HG03139 (cell line): ENCODE results near the gene ELP4.
"Not testable (repeated sequence)": the region's sequence is repeated elsewhere in the genome, so short reads cannot be mapped to it uniquely, and the experiment has no call there.

Experiments
- ATAC-seq: cut with Tn5 transposase; IDR thresholded peaks from one replicate; pipeline ENCODE4 v1.9.1; 2021; ENCODE audit not compliant: unreplicated experiment

ELP4 gene

GRCh38 chr11:31643857-31644256 lies 134.3 kb downstream of the ELP4 start:
- ATAC-seq: no peak

- ATAC-seq: no peak
Observed at GRCh38 chr11:31645747-31646146, 136.2 kb downstream of the ELP4 start.

- ATAC-seq: no peak
Observed at GRCh38 chr11:31646216-31646615, 136.6 kb downstream of the ELP4 start.

- ATAC-seq: no peak
Observed at GRCh38 chr11:31649129-31649966, 139.8 kb downstream of the ELP4 start.

GRCh38 chr11:31651208-31651607 lies 141.6 kb downstream of the ELP4 start:
- no peak for ATAC-seq

- ATAC-seq: no peak
Observed at GRCh38 chr11:31651822-31652221, 142.3 kb downstream of the ELP4 start.

GRCh38 chr11:31652528-31652927 lies 143.0 kb downstream of the ELP4 start:
- no peak for ATAC-seq

GRCh38 chr11:31655483-31655882 lies 145.9 kb downstream of the ELP4 start:
- no peak for ATAC-seq

GRCh38 chr11:31656051-31656450 lies 146.5 kb downstream of the ELP4 start:
- no peak for ATAC-seq

- ATAC-seq: no peak
Observed at GRCh38 chr11:31657091-31657490, 147.5 kb downstream of the ELP4 start.

GRCh38 chr11:31664129-31664528 lies 154.6 kb downstream of the ELP4 start:
- ATAC-seq: no peak

- no peak for ATAC-seq
Observed at GRCh38 chr11:31664954-31665353, 155.4 kb downstream of the ELP4 start.

- ATAC-seq: no peak
Observed at GRCh38 chr11:31671681-31672080, 162.1 kb downstream of the ELP4 start.

- ATAC-seq: not testable (repeated sequence)
Observed at GRCh38 chr11:31673108-31673507, 163.5 kb downstream of the ELP4 start.

- no peak for ATAC-seq
Observed at GRCh38 chr11:31676280-31676982, 166.9 kb downstream of the ELP4 start.

- ATAC-seq: no peak
Observed at GRCh38 chr11:31680770-31681169, 171.2 kb downstream of the ELP4 start.

- ATAC-seq: no peak
Observed at GRCh38 chr11:31687256-31687655, 177.7 kb downstream of the ELP4 start.

- ATAC-seq: no peak
Observed at GRCh38 chr11:31687861-31688260, 178.3 kb downstream of the ELP4 start.

GRCh38 chr11:31689559-31689958 lies 180.0 kb downstream of the ELP4 start:
- no peak for ATAC-seq

- no peak for ATAC-seq
Observed at GRCh38 chr11:31690041-31690440, 180.5 kb downstream of the ELP4 start.

- no peak for ATAC-seq
Observed at GRCh38 chr11:31690516-31690915, 180.9 kb downstream of the ELP4 start.

- no peak for ATAC-seq
Observed at GRCh38 chr11:31692466-31692865, 182.9 kb downstream of the ELP4 start.
